ENCODE measurements around the gene GLT1D1.

GRCh38 chr12:128974881-128975280 lies 121.6 kb downstream of the GLT1D1 start:
- TF ChIP-seq, protein P1, sequence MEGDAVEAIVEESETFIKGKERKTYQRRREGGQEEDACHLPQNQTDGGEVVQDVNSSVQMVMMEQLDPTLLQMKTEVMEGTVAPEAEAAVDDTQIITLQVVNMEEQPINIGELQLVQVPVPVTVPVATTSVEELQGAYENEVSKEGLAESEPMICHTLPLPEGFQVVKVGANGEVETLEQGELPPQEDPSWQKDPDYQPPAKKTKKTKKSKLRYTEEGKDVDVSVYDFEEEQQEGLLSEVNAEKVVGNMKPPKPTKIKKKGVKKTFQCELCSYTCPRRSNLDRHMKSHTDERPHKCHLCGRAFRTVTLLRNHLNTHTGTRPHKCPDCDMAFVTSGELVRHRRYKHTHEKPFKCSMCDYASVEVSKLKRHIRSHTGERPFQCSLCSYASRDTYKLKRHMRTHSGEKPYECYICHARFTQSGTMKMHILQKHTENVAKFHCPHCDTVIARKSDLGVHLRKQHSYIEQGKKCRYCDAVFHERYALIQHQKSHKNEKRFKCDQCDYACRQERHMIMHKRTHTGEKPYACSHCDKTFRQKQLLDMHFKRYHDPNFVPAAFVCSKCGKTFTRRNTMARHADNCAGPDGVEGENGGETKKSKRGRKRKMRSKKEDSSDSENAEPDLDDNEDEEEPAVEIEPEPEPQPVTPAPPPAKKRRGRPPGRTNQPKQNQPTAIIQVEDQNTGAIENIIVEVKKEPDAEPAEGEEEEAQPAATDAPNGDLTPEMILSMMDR (IDR thresholded peaks at IDR 0.05): no peak
- TF ChIP-seq POLR2A (IDR thresholded peaks at IDR 0.05): no peak

Data from adrenal gland (tissue), 5 donors.